CD8-positive, alpha-beta memory T cell (primary cell): ENCODE data around the gene OSGEP. TPM values are rescaled to one million over a fixed set of nuclear protein-coding genes. Genes with fewer than 3 reads are reported as not detected.

ENCODE experiments used
- CTCF ChIA-PET: fragments of 350-600 bp; sonication (Branson Sonifier 250); formaldehyde crosslinking; loops from one replicate; lab custom pipeline; 2021; ENCODE audit warnings: antibody characterized with exemption; lab: Charles Lee
- POLR2A ChIA-PET: fragments of 350-600 bp; sonication (Branson Sonifier 250); formaldehyde crosslinking; loops from one replicate; lab custom pipeline; 2021; ENCODE audit warnings: antibody characterized with exemption; lab: Charles Lee
- DNase-seq, 5 donors: peaks; one replicate each; pipeline versions ENCODE4 v3.0.0 to v3.0.0-alpha.2; 2020 to 2022; ENCODE audit warnings: mixed read lengths in 1 of 5
- H3K27ac ChIP-seq: one replicate; pipeline ENCODE4 v1.7.0; 2013; ENCODE audit warnings: low read depth, mild to moderate bottlenecking, low read length, moderate library complexity
- H3K27me3 ChIP-seq: 2 replicates; pipeline ENCODE4 v1.7.0; 2013; ENCODE audit warnings: low read length, mild to moderate bottlenecking; ENCODE audit not compliant: insufficient read depth, poor library complexity, severe bottlenecking
- H3K36me3 ChIP-seq: 2 replicates; pipeline ENCODE4 v1.7.0; 2013; ENCODE audit warnings: mild to moderate bottlenecking, low read length, moderate library complexity; ENCODE audit not compliant: insufficient read depth
- H3K4me1 ChIP-seq: 2 replicates; pipeline ENCODE4 v1.7.0; 2013; ENCODE audit warnings: mild to moderate bottlenecking, low read length, moderate library complexity; ENCODE audit not compliant: insufficient read depth
- H3K4me3 ChIP-seq: 2 replicates; pipeline ENCODE4 v1.7.0; 2013; ENCODE audit warnings: mild to moderate bottlenecking, low read length
- H3K9me3 ChIP-seq: 2 replicates; pipeline ENCODE4 v1.7.0; 2013; ENCODE audit warnings: mild to moderate bottlenecking, low read length
- H3K27ac Mint-ChIP-seq, 8 donors: one replicate each; pipeline ENCODE4 v1.8.0; 2020 to 2021; ENCODE audit warnings: mixed read lengths in 8 of 8, mild to moderate bottlenecking in 6 of 8, inconsistent platforms in 3 of 8, moderate library complexity in 3 of 8
- H3K27me3 Mint-ChIP-seq, 2 donors: one replicate each; pipeline ENCODE4 v1.8.0; 2020 to 2021; ENCODE audit warnings: mixed read lengths in 2 of 2, mild to moderate bottlenecking in 1 of 2, moderate library complexity in 1 of 2
- H3K36me3 Mint-ChIP-seq, 3 donors: one replicate each; pipeline ENCODE4 v1.8.0; 2020 to 2021; ENCODE audit warnings: mixed read lengths in 3 of 3, inconsistent platforms in 1 of 3, mild to moderate bottlenecking in 1 of 3
- H3K4me1 Mint-ChIP-seq, 3 donors: one replicate each; pipeline ENCODE4 v1.8.0; 2020 to 2021; ENCODE audit warnings: mixed read lengths in 3 of 3, inconsistent platforms in 1 of 3, mild to moderate bottlenecking in 1 of 3
- H3K4me3 Mint-ChIP-seq, 7 donors: one replicate each; pipeline ENCODE4 v1.8.0; 2020 to 2021; ENCODE audit warnings: mixed read lengths in 7 of 7, mild to moderate bottlenecking in 6 of 7, moderate library complexity in 4 of 7, inconsistent platforms in 2 of 7
- H3K9me3 Mint-ChIP-seq, 5 donors: one replicate each; pipeline ENCODE4 v1.8.0; 2020 to 2022; ENCODE audit warnings: mixed read lengths in 5 of 5, mild to moderate bottlenecking in 3 of 5, moderate library complexity in 2 of 5, inconsistent platforms in 1 of 5
- polyA plus RNA-seq: library from polyadenylated mRNA; unstranded; fragments of 300-500 nt; fragmentation: Illumina TruSeq; gene quantifications from one replicate; pipeline ENCODE4 v1.2.3, GENCODE V29; 2021
- total RNA-seq, 2 experiments: library from RNA; stranded (reverse); gene quantifications; one replicate each; pipeline ENCODE4 v1.2.3, GENCODE V29; 2021

The OSGEP gene
- total and polyA plus RNA-seq, 3 experiments from 2014 or later, result 48.9 to 58.1 (median 58.0) TPM

DNA sequence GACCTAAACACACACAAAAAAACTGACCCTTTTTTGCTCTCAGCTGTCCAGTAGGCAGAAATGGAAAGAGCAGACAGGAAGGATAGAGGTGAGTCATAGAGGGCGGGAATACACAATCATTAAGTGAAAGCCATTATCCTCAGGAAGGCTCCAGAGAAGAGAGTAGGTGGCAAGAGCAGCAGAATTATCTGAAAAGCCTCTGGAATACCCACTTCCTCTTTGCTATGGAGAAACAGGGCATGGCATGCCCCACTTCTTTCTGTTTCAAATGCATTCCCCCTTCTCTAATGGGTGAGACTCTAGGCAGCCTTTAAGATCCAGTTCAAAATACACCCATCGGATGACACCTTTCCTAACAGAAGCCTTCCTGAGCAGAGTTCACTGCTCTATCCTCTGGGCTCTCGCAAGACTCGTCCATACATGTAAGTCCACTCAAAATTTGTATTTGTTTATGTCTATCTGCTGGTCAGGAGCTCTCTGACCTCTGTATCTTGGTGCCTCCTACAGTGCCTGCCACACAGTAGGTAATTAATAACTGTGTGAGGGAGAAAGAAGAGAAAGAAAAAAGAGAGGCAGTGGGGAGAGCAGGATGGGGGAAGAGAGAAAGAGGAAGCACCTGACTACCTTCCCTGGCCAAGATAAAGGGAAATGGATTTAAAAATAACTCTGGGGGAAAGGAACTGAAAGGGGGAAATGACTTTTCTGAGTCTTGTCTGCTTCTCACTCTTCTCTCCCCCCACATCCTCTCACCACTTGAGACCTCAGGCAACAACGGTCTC lies 27.2 kb downstream of the OSGEP start:
- H3K27me3 Mint-ChIP-seq, result no peaks in the 10 kb centered on the region
- Histone ChIP-seq H3K27me3 (no peaks in the 10 kb centered on the region), H3K9me3 (no peaks in the 10 kb centered on the region), H3K27ac (peak overlapping the region; percentile 28), H3K36me3 (no peaks in the 10 kb centered on the region), H3K4me3 (no peak overlapping the region), H3K4me1 (peaks cover 21% of the 10 kb centered on the region)
- peaks cover 22 to 26% (median 22%) of the 10 kb centered on the region in 3 donors for H3K4me1 Mint-ChIP-seq
- DNase-seq, result no peak
- peak overlapping the region in 4 of 7 donors; percentile 12 to 65 (median 40) for H3K4me3 Mint-ChIP-seq
- no peaks in the 10 kb centered on the region for H3K36me3 Mint-ChIP-seq
- peak overlapping the region in 6 of 8 donors; percentile 1 to 89 (median 62) for H3K27ac Mint-ChIP-seq
- H3K9me3 Mint-ChIP-seq, result no peaks in the 10 kb centered on the region
- ChIA-PET POLR2A (no interaction called here), CTCF (no interaction called here)

DNA sequence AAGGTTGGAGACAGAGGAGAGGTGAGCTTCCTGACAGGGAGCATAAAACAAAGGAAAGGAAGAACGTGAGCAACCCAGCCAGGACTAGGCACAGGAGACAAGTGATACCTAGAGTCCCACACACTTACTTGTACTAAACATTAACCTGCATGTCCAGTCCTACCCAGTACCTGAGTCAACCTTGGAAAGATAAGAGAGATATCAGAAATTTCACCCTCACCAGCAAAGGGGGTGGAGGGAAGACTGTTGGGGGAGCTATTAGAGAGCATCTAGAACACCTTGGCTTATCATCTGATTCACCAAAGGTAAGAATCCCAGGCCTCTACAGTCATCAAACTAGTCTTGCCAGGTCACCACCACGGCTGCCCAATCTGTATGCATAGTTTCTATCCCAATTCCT lies 29.8 kb downstream of the OSGEP start:
- no peaks in the 10 kb centered on the region for H3K9me3 ChIP-seq
- DNase-seq, result no peak
- Mint-ChIP-seq H3K27ac (peak overlapping the region in 2 of 8 donors; percentile 5 to 20), H3K36me3 (no peaks in the 10 kb centered on the region), H3K27me3 (no peaks in the 10 kb centered on the region), H3K9me3 (no peaks in the 10 kb centered on the region), H3K4me3 (no peak overlapping the region), H3K4me1 (peaks cover 21 to 26% (median 22%) of the 10 kb centered on the region in 3 donors)
- H3K4me3 ChIP-seq, result no peak overlapping the region
- CTCF ChIA-PET, result interaction anchor here (1.5 to 2.9 kb wide), 4 partner anchors 9 to 20 kb away, joined by 4 to 10 read pairs (median 6); partner anchors contain the start of gene TEP1
- no peaks in the 10 kb centered on the region for H3K27me3 ChIP-seq
- H3K4me1 ChIP-seq, result peaks cover 21% of the 10 kb centered on the region
- POLR2A ChIA-PET, result no interaction called here
- H3K36me3 ChIP-seq, result no peaks in the 10 kb centered on the region
- no peak overlapping the region for H3K27ac ChIP-seq

DNA sequence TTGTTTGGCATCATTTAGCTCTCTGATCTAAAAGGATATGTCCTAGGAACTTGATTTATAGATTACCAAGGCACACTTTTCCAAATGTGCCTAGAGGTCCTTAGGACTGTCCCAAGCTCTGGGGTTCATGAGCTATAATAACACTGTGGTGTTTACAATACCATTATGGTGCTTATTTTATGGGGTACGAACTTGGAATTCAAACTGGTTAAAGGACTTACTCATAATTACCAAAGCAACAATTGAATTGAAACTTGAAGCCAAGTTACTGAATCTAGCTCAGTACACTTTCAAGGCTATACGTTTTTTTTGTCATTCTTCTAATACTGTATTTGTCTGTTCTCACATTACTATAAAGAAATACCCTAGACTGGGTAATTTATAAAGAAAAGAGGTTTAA lies 31.7 kb downstream of the OSGEP start:
- H3K27ac ChIP-seq, result no peak overlapping the region
- H3K27ac Mint-ChIP-seq, result peak overlapping the region in 1 of 8 donors; percentile 63
- CTCF ChIA-PET, result interaction anchor here (1.0 to 2.9 kb wide), 2 partner anchors 17 to 22 kb away, joined by 3 to 6 read pairs; no protein-coding TSS in a partner anchor
- no peaks in the 10 kb centered on the region for H3K36me3 ChIP-seq
- peaks cover 8% of the 10 kb centered on the region for H3K4me1 ChIP-seq
- DNase-seq, result no peak
- no peak overlapping the region for H3K4me3 ChIP-seq
- H3K4me3 Mint-ChIP-seq, result no peak overlapping the region
- H3K36me3 Mint-ChIP-seq, result no peaks in the 10 kb centered on the region
- peaks cover 8% of the 10 kb centered on the region in 3 donors for H3K4me1 Mint-ChIP-seq
- H3K27me3 Mint-ChIP-seq, result no peaks in the 10 kb centered on the region
- no peaks in the 10 kb centered on the region for H3K9me3 ChIP-seq
- no peaks in the 10 kb centered on the region for H3K9me3 Mint-ChIP-seq
- POLR2A ChIA-PET, result no interaction called here
- no peaks in the 10 kb centered on the region for H3K27me3 ChIP-seq

DNA sequence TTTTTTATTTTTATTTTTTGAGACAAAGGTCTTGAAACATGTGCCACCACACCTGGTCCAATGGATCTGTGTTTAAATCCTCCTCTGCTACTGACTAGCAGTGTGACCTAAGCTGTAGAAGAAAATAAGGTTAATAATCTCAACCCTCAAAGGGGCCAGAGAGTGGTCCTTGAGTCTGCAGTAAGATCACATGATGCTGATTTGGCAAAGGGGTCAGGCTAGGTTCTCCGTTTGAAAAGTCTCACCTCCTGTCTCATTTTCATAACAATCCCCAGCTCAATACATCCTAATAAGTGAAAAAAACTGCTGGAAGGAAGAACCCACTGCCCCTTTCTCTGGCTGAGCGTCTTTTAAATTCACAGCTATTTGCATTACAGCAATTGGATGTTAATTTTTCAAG lies 33.3 kb downstream of the OSGEP start:
- no peaks in the 10 kb centered on the region for H3K36me3 Mint-ChIP-seq
- ChIA-PET POLR2A (no interaction called here), CTCF (interaction anchor here (1.4 kb wide), 1 partner anchor 189 kb away, joined by 3 read pairs; no protein-coding TSS in a partner anchor)

DNA sequence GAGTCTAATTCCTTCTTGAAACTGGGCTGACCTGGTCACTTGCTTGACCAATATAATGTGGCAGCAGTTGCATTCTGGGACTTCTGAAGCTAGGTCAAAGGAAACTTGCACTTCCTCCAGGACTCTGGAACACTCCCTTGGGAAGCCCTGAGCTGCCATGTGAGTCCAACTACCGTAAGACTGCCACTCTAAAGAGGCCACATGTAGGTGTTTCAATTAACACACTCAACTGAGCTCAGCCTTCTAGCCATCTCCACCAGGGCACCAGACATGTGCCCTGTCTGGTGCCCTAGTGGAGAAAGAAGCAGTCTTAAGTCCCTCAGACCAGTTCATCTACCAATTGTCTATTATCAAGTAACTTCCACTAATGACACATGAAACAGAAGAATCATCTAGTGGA lies 35.2 kb downstream of the OSGEP start:
- H3K27ac ChIP-seq, result no peak overlapping the region
- Mint-ChIP-seq H3K9me3 (no peaks in the 10 kb centered on the region), H3K36me3 (no peaks in the 10 kb centered on the region), H3K27ac (peak overlapping the region in 1 of 8 donors; percentile 55), H3K4me3 (no peak overlapping the region), H3K4me1 (peaks cover 11 to 14% (median 12%) of the 10 kb centered on the region in 3 donors), H3K27me3 (no peaks in the 10 kb centered on the region)
- no peak for DNase-seq
- ChIA-PET CTCF (no interaction called here), POLR2A (interaction anchor here (0.6 kb wide), 1 partner anchor 9 kb away, joined by 4 read pairs; no protein-coding TSS in a partner anchor)
- no peaks in the 10 kb centered on the region for H3K9me3 ChIP-seq
- no peaks in the 10 kb centered on the region for H3K27me3 ChIP-seq
- H3K4me1 ChIP-seq, result peaks cover 10% of the 10 kb centered on the region
- H3K36me3 ChIP-seq, result no peaks in the 10 kb centered on the region
- H3K4me3 ChIP-seq, result no peak overlapping the region

More for the DNA sequence above, 33.3 kb downstream of the OSGEP start:
- no peak overlapping the region for H3K4me3 ChIP-seq
- no peak for DNase-seq
- H3K4me3 Mint-ChIP-seq, result no peak overlapping the region
- H3K27ac Mint-ChIP-seq, result no peak overlapping the region
- H3K9me3 ChIP-seq, result no peaks in the 10 kb centered on the region
- H3K36me3 ChIP-seq, result no peaks in the 10 kb centered on the region
- no peaks in the 10 kb centered on the region for H3K9me3 Mint-ChIP-seq
- H3K4me1 ChIP-seq, result peaks cover under 1% of the 10 kb centered on the region
- H3K27ac ChIP-seq, result no peak overlapping the region
- no peaks in the 10 kb centered on the region for H3K27me3 Mint-ChIP-seq
- H3K4me1 Mint-ChIP-seq, result peaks cover 0 to 2% (median under 1%) of the 10 kb centered on the region in 3 donors
- no peaks in the 10 kb centered on the region for H3K27me3 ChIP-seq

DNA sequence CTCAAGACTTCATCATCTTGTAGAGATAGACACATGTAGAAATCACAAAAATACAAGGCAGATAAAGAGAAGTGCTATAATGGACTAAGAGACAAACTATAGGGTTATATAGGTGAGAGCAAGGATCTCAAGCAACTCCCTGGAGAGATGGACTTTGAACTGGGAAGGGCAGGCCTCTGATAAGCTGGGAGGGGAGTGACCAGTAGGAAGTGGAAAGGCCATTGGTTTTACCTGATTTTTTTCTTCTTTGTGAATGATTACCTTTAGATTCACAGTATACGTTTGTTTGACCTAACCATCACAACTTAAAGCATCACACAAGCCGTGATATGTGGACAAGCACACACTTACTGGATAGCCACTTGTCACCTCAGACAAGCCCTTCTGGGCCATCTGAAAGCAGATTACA lies 36.1 kb downstream of the OSGEP start:
- no peak for DNase-seq
- no peak overlapping the region for H3K4me3 ChIP-seq
- no peaks in the 10 kb centered on the region for H3K27me3 ChIP-seq
- Mint-ChIP-seq H3K4me1 (peaks cover 17 to 23% (median 21%) of the 10 kb centered on the region in 3 donors), H3K27me3 (no peaks in the 10 kb centered on the region), H3K36me3 (peaks cover 0 to 2% (median 0%) of the 10 kb centered on the region in 3 donors), H3K27ac (no peak overlapping the region), H3K4me3 (peak overlapping the region in 1 of 7 donors; percentile 21), H3K9me3 (no peaks in the 10 kb centered on the region)
- ChIA-PET CTCF (no interaction called here), POLR2A (no interaction called here)
- H3K36me3 ChIP-seq, result no peaks in the 10 kb centered on the region
- H3K27ac ChIP-seq, result no peak overlapping the region
- peaks cover 18% of the 10 kb centered on the region for H3K4me1 ChIP-seq
- H3K9me3 ChIP-seq, result no peaks in the 10 kb centered on the region

DNA sequence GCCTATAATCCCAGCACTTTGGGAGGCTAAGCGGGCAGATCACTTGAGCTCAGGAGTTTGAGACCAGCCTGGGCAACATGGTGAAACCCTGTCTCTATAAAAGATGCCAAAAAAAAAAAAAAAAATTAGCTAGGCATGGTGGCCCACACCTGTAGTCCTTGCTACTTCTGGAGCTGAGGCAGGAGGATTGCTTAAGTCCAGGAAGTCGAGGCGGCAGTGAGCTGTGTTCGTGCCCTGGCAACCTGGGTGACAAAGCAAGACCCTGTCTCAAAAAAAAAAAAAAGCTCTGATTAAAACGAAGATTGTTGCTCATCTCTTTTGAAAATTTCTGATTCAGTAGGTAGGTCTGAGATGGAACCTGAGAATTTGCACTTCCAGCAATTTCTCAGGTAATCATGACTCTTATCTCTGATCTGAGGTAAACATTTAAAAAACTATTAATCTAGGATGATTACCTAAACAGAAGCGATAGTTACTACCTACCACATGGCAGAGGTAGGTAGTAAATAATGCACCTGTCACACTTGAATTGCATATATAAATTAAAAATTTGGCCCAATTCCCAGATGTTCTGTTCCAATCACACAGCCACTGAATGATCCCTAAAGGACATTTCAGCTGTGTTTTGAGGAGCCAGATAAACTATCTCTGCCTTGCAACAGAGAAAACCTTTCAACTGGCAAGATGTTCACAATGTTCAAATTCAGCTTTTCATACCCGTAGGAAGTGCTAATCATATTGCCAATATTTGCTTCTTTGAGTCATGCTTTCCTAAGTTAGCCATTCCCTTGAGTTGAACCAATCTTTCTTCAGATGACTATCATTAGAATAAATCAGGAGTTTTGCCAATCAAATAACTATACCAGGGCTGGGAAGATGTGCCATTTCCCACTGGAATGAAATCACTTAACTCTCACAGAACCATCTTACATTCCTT lies 37.1 kb downstream of the OSGEP start:
- DNase-seq, result no peak

More for the DNA sequence above, 37.1 kb downstream of the OSGEP start:
- H3K4me1 ChIP-seq, result peaks cover 18% of the 10 kb centered on the region
- no peaks in the 10 kb centered on the region for H3K36me3 ChIP-seq
- Mint-ChIP-seq H3K36me3 (peaks cover 0 to 7% (median 0%) of the 10 kb centered on the region in 3 donors), H3K27me3 (no peaks in the 10 kb centered on the region), H3K27ac (no peak overlapping the region), H3K9me3 (no peaks in the 10 kb centered on the region), H3K4me1 (peaks cover 21 to 29% (median 26%) of the 10 kb centered on the region in 3 donors), H3K4me3 (peak overlapping the region in 1 of 7 donors; percentile 21)
- ChIA-PET CTCF (interaction anchor here (0.8 to 1.2 kb wide), 3 partner anchors 24 to 183 kb away, joined by 3 read pairs; partner anchors contain the start of genes APEX1 and OSGEP), POLR2A (no interaction called here)
- no peak overlapping the region for H3K27ac ChIP-seq
- no peak overlapping the region for H3K4me3 ChIP-seq
- H3K27me3 ChIP-seq, result no peaks in the 10 kb centered on the region
- no peaks in the 10 kb centered on the region for H3K9me3 ChIP-seq
